ENCODE measurements around the gene ACSL4.

GRCh38 chrX:109704563-109704962 lies 28.5 kb downstream of the ACSL4 start:
- no peak for TF ChIP-seq POLR2A (IDR thresholded peaks at IDR 0.05)
- no peak for TF ChIP-seq CTCF (IDR thresholded peaks at IDR 0.05)

All from lower leg skin (tissue), 3 donors.